Upper lobe of right lung (tissue), 1 donor: ENCODE results near the gene NTM. TPM values are rescaled to one million over a fixed set of nuclear protein-coding genes. Genes with fewer than 3 reads are reported as not detected.
"Not testable (repeated sequence)": the region's sequence is repeated elsewhere in the genome, so short reads cannot be mapped to it uniquely, and the experiment has no call there.

Source experiments
- ATAC-seq: fragments of 200-7000 bp; cut with Tn5 transposase; one replicate; pipeline ENCODE4 v1.9.1; 2020; ENCODE audit warnings: mild to moderate bottlenecking, moderate library complexity
- DNase-seq: peaks from one replicate; pipeline ENCODE4 v3.0.0-alpha.2; 2020
- H3K27ac ChIP-seq: fragments of 200-600 bp; one replicate; pipeline ENCODE4 v1.8.0; 2022
- H3K27me3 ChIP-seq: fragments of 200-600 bp; one replicate; pipeline ENCODE4 v1.8.0; 2022; ENCODE audit warnings: mild to moderate bottlenecking
- H3K36me3 ChIP-seq: fragments of 200-600 bp; one replicate; pipeline ENCODE4 v1.8.0; 2022
- H3K4me1 ChIP-seq: fragments of 200-600 bp; one replicate; pipeline ENCODE4 v1.8.0; 2022
- H3K4me3 ChIP-seq: fragments of 200-600 bp; one replicate; pipeline ENCODE4 v1.8.0; 2022; ENCODE audit warnings: mild to moderate bottlenecking
- H3K9me3 ChIP-seq: fragments of 200-600 bp; one replicate; pipeline ENCODE4 v1.8.0; 2022
- intact Hi-C: fragments of 100-400 bp; cut with DNase I; formaldehyde crosslinking; loops from one replicate; pipeline ENCODE4 v1.11.0; 2022
- total RNA-seq: library from RNA; stranded (reverse); fragmentation: NEBNext Ultra II Directional; extraction: Animal tissue kit (Norgen Biotek cat#: 25700); gene quantifications from one replicate; pipeline ENCODE4 v1.2.1, GENCODE V29; 2021
- TF ChIP-seq, protein P1 (sequence below): fragments of 200-600 bp; IDR thresholded peaks from one replicate; pipeline ENCODE4 v1.8.0; 2022; ENCODE audit warnings: antibody characterized with exemption
- donor health status: DM: no; HTN: yes; CAD: no; lungs with severe emphysema.

The NTM gene
- total RNA-seq, 1 donor from 2014 or later: 3.7 TPM

DNA sequence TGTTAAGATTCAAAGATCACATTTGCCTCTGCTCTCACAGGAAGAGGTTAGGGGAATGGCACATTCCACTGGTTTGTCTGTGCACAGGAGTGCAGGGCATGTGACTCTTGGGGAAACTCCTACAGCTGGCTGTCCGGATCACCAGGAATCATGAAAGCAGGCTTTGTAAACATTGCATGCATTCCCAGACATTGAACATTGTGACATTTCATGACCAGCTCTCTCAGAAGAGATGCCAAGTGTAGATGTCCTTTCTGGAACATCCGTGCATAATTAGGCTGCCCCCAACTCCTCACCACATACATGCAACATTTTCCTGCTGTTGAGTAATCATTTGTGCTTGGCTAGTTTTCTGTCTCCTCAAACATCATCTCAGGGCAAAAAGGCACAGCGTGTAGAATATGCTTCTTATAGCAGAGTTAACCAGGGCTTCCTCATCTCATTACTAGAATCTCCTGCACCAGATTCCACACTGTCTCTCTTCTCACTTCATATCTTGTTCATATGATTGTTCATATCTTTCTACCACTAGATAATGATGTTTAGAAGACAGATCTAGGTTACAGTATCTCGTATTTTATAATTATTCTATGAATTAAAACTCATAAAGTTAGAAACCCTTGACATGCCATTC is 694.7 kb downstream of the NTM start:
- H3K36me3 ChIP-seq: no peaks in the 10 kb centered on the region
- intact Hi-C loops: no loop called here
- H3K4me1 ChIP-seq: no peaks in the 10 kb centered on the region
- no peak overlapping the region for H3K27ac ChIP-seq
- H3K4me3 ChIP-seq: no peak overlapping the region
- DNase-seq: no peak
- TF ChIP-seq, protein P1, sequence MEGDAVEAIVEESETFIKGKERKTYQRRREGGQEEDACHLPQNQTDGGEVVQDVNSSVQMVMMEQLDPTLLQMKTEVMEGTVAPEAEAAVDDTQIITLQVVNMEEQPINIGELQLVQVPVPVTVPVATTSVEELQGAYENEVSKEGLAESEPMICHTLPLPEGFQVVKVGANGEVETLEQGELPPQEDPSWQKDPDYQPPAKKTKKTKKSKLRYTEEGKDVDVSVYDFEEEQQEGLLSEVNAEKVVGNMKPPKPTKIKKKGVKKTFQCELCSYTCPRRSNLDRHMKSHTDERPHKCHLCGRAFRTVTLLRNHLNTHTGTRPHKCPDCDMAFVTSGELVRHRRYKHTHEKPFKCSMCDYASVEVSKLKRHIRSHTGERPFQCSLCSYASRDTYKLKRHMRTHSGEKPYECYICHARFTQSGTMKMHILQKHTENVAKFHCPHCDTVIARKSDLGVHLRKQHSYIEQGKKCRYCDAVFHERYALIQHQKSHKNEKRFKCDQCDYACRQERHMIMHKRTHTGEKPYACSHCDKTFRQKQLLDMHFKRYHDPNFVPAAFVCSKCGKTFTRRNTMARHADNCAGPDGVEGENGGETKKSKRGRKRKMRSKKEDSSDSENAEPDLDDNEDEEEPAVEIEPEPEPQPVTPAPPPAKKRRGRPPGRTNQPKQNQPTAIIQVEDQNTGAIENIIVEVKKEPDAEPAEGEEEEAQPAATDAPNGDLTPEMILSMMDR: no peak
- no peaks in the 10 kb centered on the region for H3K9me3 ChIP-seq
- ATAC-seq: peak; percentile 60
- no peaks in the 10 kb centered on the region for H3K27me3 ChIP-seq

DNA sequence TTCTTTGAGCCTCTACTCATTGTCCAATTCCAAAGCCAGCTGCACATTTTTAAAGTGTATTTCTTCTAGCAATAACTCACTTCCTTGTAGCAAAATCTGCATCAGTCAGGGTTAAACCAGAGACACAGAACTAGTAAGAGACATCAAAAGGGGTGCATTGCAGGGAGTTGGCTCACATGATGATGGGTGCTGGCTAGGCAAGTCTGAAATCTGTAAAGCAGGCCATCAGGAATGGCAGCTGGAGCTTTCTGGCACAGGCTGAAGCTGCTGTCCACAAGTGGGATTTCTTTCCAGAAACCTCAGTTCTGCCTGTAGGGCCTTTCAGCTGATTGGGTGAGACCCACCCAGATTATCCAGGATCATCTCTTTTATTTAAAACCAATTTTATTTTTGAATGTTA is 698.1 kb downstream of the NTM start:
- no peaks in the 10 kb centered on the region for H3K9me3 ChIP-seq
- H3K4me3 ChIP-seq: no peak overlapping the region
- intact Hi-C loops: no loop called here
- no peaks in the 10 kb centered on the region for H3K36me3 ChIP-seq
- no peaks in the 10 kb centered on the region for H3K4me1 ChIP-seq
- DNase-seq (no peak), ATAC-seq (no peak)
- no peaks in the 10 kb centered on the region for H3K27me3 ChIP-seq
- H3K27ac ChIP-seq: no peak overlapping the region
- TF ChIP-seq, protein P1: no peak

DNA sequence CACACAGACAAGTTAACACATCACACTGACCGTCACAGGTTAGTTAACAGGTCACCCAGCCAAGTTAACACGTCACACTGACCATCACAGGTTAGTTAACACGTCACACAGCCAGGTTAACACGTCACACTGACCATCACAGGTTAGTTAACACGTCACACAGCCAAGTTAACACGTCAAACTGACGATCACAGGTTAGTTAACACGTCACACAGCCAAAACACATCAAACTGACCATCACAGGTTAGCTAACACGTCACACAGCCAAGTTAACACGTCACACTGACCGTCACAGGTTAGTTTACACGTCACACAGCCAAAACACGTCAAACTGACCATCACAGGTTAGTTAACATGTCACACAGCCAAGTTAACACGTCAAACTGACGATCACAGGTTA is 699.2 kb downstream of the NTM start:
- DNase-seq, H3K36me3 ChIP-seq, ATAC-seq, H3K27me3 ChIP-seq, H3K4me1 ChIP-seq, H3K9me3 ChIP-seq, H3K27ac ChIP-seq, intact Hi-C loops, H3K4me3 ChIP-seq: not testable (repeated sequence)

DNA sequence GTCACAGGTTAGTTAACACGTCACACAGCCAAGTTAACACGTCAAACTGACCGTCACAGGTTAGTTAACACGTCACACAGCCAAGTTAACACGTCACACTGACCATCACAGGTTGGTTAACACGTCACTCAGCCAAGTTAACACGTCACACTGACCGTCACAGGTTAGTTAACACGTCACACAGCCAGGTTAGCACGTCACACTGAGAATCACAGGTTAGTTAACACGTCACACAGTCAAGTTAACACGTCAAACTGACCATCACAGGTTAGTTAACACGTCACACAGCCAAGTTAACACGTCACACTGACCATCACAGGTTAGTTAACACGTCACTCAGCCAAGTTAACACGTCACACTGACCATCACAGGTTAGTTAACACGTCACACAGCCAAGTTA is 700.5 kb downstream of the NTM start:
- H3K4me1 ChIP-seq, intact Hi-C loops, H3K27ac ChIP-seq, H3K27me3 ChIP-seq, H3K36me3 ChIP-seq, DNase-seq, H3K4me3 ChIP-seq, ATAC-seq, H3K9me3 ChIP-seq: not testable (repeated sequence)

DNA sequence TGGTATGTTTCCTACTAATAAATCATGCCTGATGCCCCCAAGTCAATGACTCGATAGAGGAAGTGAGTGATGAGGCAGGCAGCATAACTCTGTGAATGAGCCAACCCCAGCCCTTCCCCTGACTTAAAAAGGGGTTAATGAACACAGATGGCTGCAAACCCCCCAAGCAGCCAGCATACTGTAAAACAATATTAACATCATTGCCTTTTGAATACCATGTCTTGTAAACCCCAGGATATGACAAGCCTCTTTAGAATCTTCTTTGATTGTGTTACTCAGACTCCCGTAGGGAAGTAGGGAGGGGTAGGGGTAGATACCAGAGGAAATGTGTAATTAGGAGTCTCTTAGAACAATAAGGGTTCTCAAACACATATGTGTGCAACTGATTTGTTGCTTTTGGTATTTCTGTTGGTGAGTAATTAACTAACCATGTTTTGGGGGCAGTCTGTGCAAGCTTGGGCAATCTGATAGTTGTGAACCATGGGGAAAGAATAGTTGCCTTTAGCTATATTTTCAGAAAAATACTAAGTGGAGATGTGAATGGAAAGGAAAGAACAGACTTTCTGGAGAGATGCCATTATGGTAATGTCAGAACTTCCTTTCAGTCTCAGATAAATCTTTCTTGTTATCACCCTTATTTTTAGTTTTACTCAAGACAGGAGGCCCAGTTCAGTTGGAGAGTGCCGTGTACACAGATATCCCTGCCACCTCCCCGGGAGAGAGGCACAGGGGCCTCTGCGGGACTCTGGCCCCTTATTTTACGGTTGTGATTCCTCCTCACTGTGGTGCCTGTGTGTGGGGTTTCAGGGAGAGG is 701.8 kb downstream of the NTM start:
- ATAC-seq (no peak), DNase-seq (no peak)
- H3K4me3 ChIP-seq: no peak overlapping the region
- H3K27me3 ChIP-seq: no peaks in the 10 kb centered on the region
- no peaks in the 10 kb centered on the region for H3K36me3 ChIP-seq
- H3K9me3 ChIP-seq: no peaks in the 10 kb centered on the region
- no peak overlapping the region for H3K27ac ChIP-seq
- TF ChIP-seq, protein P1: no peak
- H3K4me1 ChIP-seq: no peaks in the 10 kb centered on the region
- intact Hi-C loops: no loop called here

DNA sequence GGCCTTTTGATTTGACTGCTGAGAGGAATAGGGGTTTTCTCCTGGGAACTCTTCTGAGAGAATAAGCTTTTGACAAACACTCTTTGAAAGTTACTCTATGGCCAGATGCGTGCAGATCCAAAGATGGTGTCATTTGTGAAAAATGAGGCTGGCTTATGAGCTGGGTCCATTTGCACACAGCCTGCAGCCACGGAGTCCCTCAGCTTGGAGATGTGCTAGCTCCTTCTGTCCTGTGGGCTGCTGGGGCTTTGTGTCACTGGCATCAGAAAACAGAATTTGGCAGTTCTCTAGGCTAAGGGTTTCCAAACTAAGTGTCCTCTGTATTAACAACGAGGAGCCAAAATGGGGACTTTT is 702.4 kb downstream of the NTM start:
- no peak overlapping the region for H3K27ac ChIP-seq
- TF ChIP-seq, protein P1: no peak
- DNase-seq (no peak), ATAC-seq (no peak)
- no peak overlapping the region for H3K4me3 ChIP-seq
- no peaks in the 10 kb centered on the region for H3K27me3 ChIP-seq
- H3K4me1 ChIP-seq: no peaks in the 10 kb centered on the region
- no peaks in the 10 kb centered on the region for H3K9me3 ChIP-seq
- no peaks in the 10 kb centered on the region for H3K36me3 ChIP-seq
- intact Hi-C loops: no loop called here
